H1 (cell line): ENCODE measurements around the gene PPP1R3F. TPM values are rescaled to one million over a fixed set of nuclear protein-coding genes. Genes with fewer than 3 reads are reported as not detected.

ENCODE experiments used
- CTCF ChIA-PET: fragments of 300-600 bp; sonication (Branson Sonifier 250); formaldehyde crosslinking; loops from one replicate; lab custom pipeline; 2021; ENCODE audit not compliant: partially characterized antibody; lab: Charles Lee
- POLR2A ChIA-PET: fragments of 300-600 bp; sonication (Branson Sonifier 250); formaldehyde crosslinking; loops from one replicate; lab custom pipeline; 2021; ENCODE audit warnings: inconsistent platforms; ENCODE audit not compliant: partially characterized antibody; lab: Charles Lee
- DNase-seq, 2 experiments: peaks; one replicate each; pipeline versions ENCODE4 v3.0.0 to v3.0.0-alpha.2; 2010 to 2022; ENCODE audit warnings: low spot score in 2 of 2, low read depth in 1 of 2, mixed read lengths in 1 of 2
- FAIRE-seq: peaks from 2 replicates; lab custom pipeline; 2011; peaks lifted over from hg19 to GRCh38; lab: Jason Lieb, UNC
- H2AFZ ChIP-seq: 2 replicates; pipeline ENCODE4 v1.8.1; 2012; ENCODE audit warnings: low read length, inconsistent platforms
- H2AK5ac ChIP-seq: 2 replicates; pipeline ENCODE4 v1.6.1; 2013; ENCODE audit warnings: low read depth, low read length
- H2BK120ac ChIP-seq: replicated peaks from 2 replicates; pipeline ENCODE3; 2013; ENCODE audit warnings: low read depth, low read length, inconsistent platforms
- H2BK12ac ChIP-seq: 2 replicates; pipeline ENCODE4 v1.6.1; 2013; ENCODE audit warnings: low read depth, low read length
- H2BK15ac ChIP-seq: 2 replicates; pipeline ENCODE4 v1.6.1; 2013; ENCODE audit warnings: low read length
- H2BK20ac ChIP-seq: 2 replicates; pipeline ENCODE4 v1.6.1; 2013; ENCODE audit warnings: low read length
- H2BK5ac ChIP-seq: 2 replicates; pipeline ENCODE4 v1.6.1; 2013; ENCODE audit warnings: low read depth, low read length
- H3K14ac ChIP-seq: 2 replicates; pipeline ENCODE4 v1.6.1; 2013; ENCODE audit warnings: inconsistent platforms; ENCODE audit not compliant: insufficient read length
- H3K18ac ChIP-seq: 2 replicates; pipeline ENCODE4 v1.6.1; 2013; ENCODE audit warnings: low read length; ENCODE audit errors: extremely low read depth
- H3K23ac ChIP-seq: 2 replicates; pipeline ENCODE4 v1.6.1; 2013; ENCODE audit warnings: inconsistent platforms; ENCODE audit not compliant: insufficient read length
- H3K23me2 ChIP-seq: 2 replicates; pipeline ENCODE4 v1.6.1; 2013; ENCODE audit warnings: low read depth, low read length
- H3K27ac ChIP-seq: 2 replicates; pipeline ENCODE4 v1.6.1; 2011; ENCODE audit warnings: low read depth, low read length, inconsistent platforms
- H3K27me3 ChIP-seq, 4 experiments: replicated peaks in 1 of 4; 1 replicate in 1 of 4; 2 replicates in 3 of 4; pipeline versions ENCODE4 v1.6.1 to v1.8.1; 2011 to 2013; ENCODE audit warnings: low read length in 3 of 4, mild to moderate bottlenecking in 3 of 4, inconsistent platforms in 2 of 4, mixed read lengths in 2 of 4, moderate library complexity in 1 of 4; ENCODE audit not compliant: control insufficient read depth in 3 of 4, insufficient read depth in 3 of 4; ENCODE audit errors: extremely low read depth in 1 of 4
- H3K36me3 ChIP-seq, 4 experiments: 2 replicates each; pipeline versions ENCODE4 v1.6.1 to v1.8.1; 2011 to 2013; ENCODE audit warnings: mild to moderate bottlenecking in 4 of 4, low read length in 3 of 4, moderate library complexity in 2 of 4, control low read depth in 1 of 4, inconsistent platforms in 1 of 4; ENCODE audit not compliant: insufficient read depth in 4 of 4, control insufficient read depth in 2 of 4
- H3K4ac ChIP-seq: replicated peaks from 2 replicates; pipeline ENCODE3; 2013; ENCODE audit warnings: low read length, low read depth, mixed read lengths, inconsistent platforms; ENCODE audit not compliant: insufficient read length
- H3K4me1 ChIP-seq, 4 experiments: replicated peaks in 1 of 4; 1 replicate in 1 of 4; 2 replicates in 3 of 4; pipeline versions ENCODE4 v1.6.1 to v1.8.1; 2011 to 2013; ENCODE audit warnings: low read length in 3 of 4, inconsistent platforms in 2 of 4, mixed read lengths in 1 of 4; ENCODE audit not compliant: insufficient read depth in 4 of 4, control insufficient read depth in 3 of 4
- H3K4me2 ChIP-seq, 2 experiments: 2 replicates each; pipeline versions ENCODE4 v1.6.1 to v1.8.1; 2011 to 2013; ENCODE audit warnings: low read depth in 2 of 2, low read length in 2 of 2, control low read depth in 1 of 2, inconsistent platforms in 1 of 2, mild to moderate bottlenecking in 1 of 2; ENCODE audit not compliant: insufficient read depth in 1 of 2
- H3K4me3 ChIP-seq, 4 experiments: fragments of 200-600, 300-600 bp in 1 of 4; sonication (generic), shearing (Covaris generic), sonication (Bioruptor Twin) in 1 of 4; 2 replicates each; pipeline versions ENCODE4 v1.5.1 to v1.8.1; 2011 to 2016; ENCODE audit warnings: low read length in 4 of 4, low read depth in 3 of 4, control low read depth in 2 of 4, inconsistent platforms in 2 of 4, mild to moderate bottlenecking in 2 of 4, mixed read lengths in 1 of 4, moderate library complexity in 1 of 4; ENCODE audit not compliant: insufficient read depth in 2 of 4; ENCODE audit errors: extremely low read depth in 1 of 4
- H3K56ac ChIP-seq: replicated peaks from 2 replicates; pipeline ENCODE3; 2013; ENCODE audit warnings: low read depth, mild to moderate bottlenecking, mixed read lengths, low read length, inconsistent platforms; ENCODE audit not compliant: insufficient read length
- H3K79me1 ChIP-seq: 2 replicates; pipeline ENCODE4 v1.6.1; 2013; ENCODE audit warnings: low read depth, low read length, control low read depth
- H3K79me2 ChIP-seq, 2 experiments: 2 replicates each; pipeline versions ENCODE4 v1.6.1 to v1.8.1; 2012 to 2013; ENCODE audit warnings: low read length in 2 of 2, mild to moderate bottlenecking in 2 of 2, inconsistent platforms in 1 of 2; ENCODE audit not compliant: insufficient read depth in 2 of 2, control insufficient read depth in 1 of 2
- H3K9ac ChIP-seq, 4 experiments: replicated peaks in 1 of 4; 1 replicate in 1 of 4; 2 replicates in 3 of 4; pipeline versions ENCODE4 v1.6.1 to v1.8.1; 2011 to 2013; ENCODE audit warnings: low read depth in 3 of 4, low read length in 3 of 4, control low read depth in 2 of 4, mild to moderate bottlenecking in 2 of 4, moderate library complexity in 2 of 4, inconsistent platforms in 1 of 4; ENCODE audit errors: extremely low read depth in 1 of 4
- H3K9me3 ChIP-seq, 2 experiments: 2 replicates each; pipeline versions ENCODE4 v1.6.1 to v1.8.1; 2012 to 2013; ENCODE audit warnings: mild to moderate bottlenecking in 2 of 2, moderate library complexity in 2 of 2, control low read depth in 1 of 2, inconsistent platforms in 1 of 2, low read depth in 1 of 2, low read length in 1 of 2, mixed read lengths in 1 of 2; ENCODE audit not compliant: insufficient read depth in 2 of 2
- H4K20me1 ChIP-seq, 2 experiments: replicated peaks in 1 of 2; 2 replicates each; pipeline versions ENCODE3 to v1.8.1; 2011 to 2013; ENCODE audit warnings: inconsistent platforms in 2 of 2, low read length in 2 of 2, mild to moderate bottlenecking in 1 of 2; ENCODE audit not compliant: insufficient read depth in 2 of 2, control insufficient read depth in 1 of 2
- H4K5ac ChIP-seq: 2 replicates; pipeline ENCODE4 v1.6.1; 2013; ENCODE audit warnings: low read length, low read depth, mixed read lengths, inconsistent platforms; ENCODE audit not compliant: insufficient read length
- H4K8ac ChIP-seq: 2 replicates; pipeline ENCODE4 v1.8.0; 2013; ENCODE audit warnings: mild to moderate bottlenecking, moderate library complexity, low read length, inconsistent platforms; ENCODE audit not compliant: insufficient read depth; ENCODE audit errors: extremely low read depth
- H4K91ac ChIP-seq: replicated peaks from 2 replicates; pipeline ENCODE3; 2013; ENCODE audit warnings: low read length, mixed read lengths, inconsistent platforms; ENCODE audit not compliant: insufficient read length
- CBX5 ChIP-seq: fragments of 300-800, 300-1000 bp; sonication (generic); IDR thresholded peaks from 2 replicates; pipeline ENCODE4 v1.7.1; 2016; ENCODE audit warnings: antibody characterized with exemption, low read length, low read depth
- EZH2 ChIP-seq: fragments of 200-600 bp; sonication (generic); IDR thresholded peaks from 2 replicates; pipeline ENCODE4 v1.7.1; 2012; ENCODE audit warnings: low read depth, mild to moderate bottlenecking, moderate library complexity, low read length, inconsistent platforms; ENCODE audit not compliant: severe bottlenecking
- FOSL1 ChIP-seq: IDR thresholded peaks from 2 replicates; pipeline ENCODE4 v1.6.1; 2011; ENCODE audit warnings: mild to moderate bottlenecking, low read depth, low read length, moderate library complexity; ENCODE audit not compliant: insufficient read depth
- GABPA ChIP-seq: IDR thresholded peaks from 2 replicates; pipeline ENCODE4 v1.6.1; 2011; ENCODE audit warnings: mild to moderate bottlenecking, low read length, moderate library complexity, borderline replicate concordance; ENCODE audit not compliant: insufficient read depth
- JUN ChIP-seq: IDR thresholded peaks from 2 replicates; pipeline ENCODE4 v1.6.1; 2011; ENCODE audit warnings: low read depth, mild to moderate bottlenecking, improper control_type of control experiment, low read length
- POLR2AphosphoS5 ChIP-seq: IDR thresholded peaks from 2 replicates; pipeline ENCODE4 v1.6.1; 2011; ENCODE audit warnings: low read depth, low read length
- POU5F1 ChIP-seq: IDR thresholded peaks from 2 replicates; pipeline ENCODE4 v1.6.1; 2011; ENCODE audit warnings: low read depth, mild to moderate bottlenecking, low read length, moderate library complexity
- SAP30 ChIP-seq: fragments of 300-600 bp; sonication (generic); IDR thresholded peaks from 2 replicates; pipeline ENCODE4 v1.7.1; 2012; ENCODE audit warnings: low read length, moderate library complexity, mild to moderate bottlenecking, inconsistent platforms; ENCODE audit not compliant: insufficient read depth, insufficient replicate concordance
- WGBS, 2 experiments: shearing (Covaris generic) in 1 of 2; methylation state at CpG; one replicate each; pipeline versions ENCODE4 v1.1.6 to v1.1.7; 2013 to 2015; ENCODE audit warnings: low lambda C conversion rate in 2 of 2, mixed read lengths in 2 of 2, inconsistent platforms in 1 of 2, low coverage in 1 of 2, missing lambda C conversion rate in 1 of 2; ENCODE audit not compliant: insufficient replicate concordance in 2 of 2, insufficient coverage in 1 of 2, insufficient read length in 1 of 2; ENCODE audit errors: extremely low coverage in 1 of 2, missing lambda C conversion rate in 1 of 2; 5-methylcytosine and 5-hydroxymethylcytosine counted together
- polyA plus RNA-seq, 7 experiments: library from polyadenylated mRNA; depleted of rRNA in 3 of 7; stranded (reverse) in 5 of 7; unstranded in 2 of 7; fragments of >200 nt in 5 of 7; fragments of 200-250 nt in 2 of 7; gene quantifications; 1 replicate in 5 of 7; 2 replicates in 1 of 7; 4 replicates in 1 of 7; pipeline versions ENCODE4 v1.2.1 to v1.2.3, GENCODE V29; 2011 to 2013; ENCODE audit warnings: missing spikeins in 2 of 7, mixed read lengths in 2 of 7
- total RNA-seq: library from RNA; stranded (reverse); fragmentation: NEBNext Ultra II Directional; extraction: Animal tissue kit (Norgen Biotek cat#: 25700); gene quantifications from 2 replicates; pipeline ENCODE4 v1.2.1, GENCODE V29; 2021
- TF ChIP-seq, protein P1 (sequence below): IDR thresholded peaks from 2 replicates; pipeline ENCODE4 v1.6.1; 2012; ENCODE audit warnings: inconsistent platforms

The PPP1R3F gene
- total and polyA plus RNA-seq, 2 of the 8 experiments (the other 6 are each of a cell fraction or from before 2014, with no cell fraction given) = 5.1 to 6.8 TPM

DNA sequence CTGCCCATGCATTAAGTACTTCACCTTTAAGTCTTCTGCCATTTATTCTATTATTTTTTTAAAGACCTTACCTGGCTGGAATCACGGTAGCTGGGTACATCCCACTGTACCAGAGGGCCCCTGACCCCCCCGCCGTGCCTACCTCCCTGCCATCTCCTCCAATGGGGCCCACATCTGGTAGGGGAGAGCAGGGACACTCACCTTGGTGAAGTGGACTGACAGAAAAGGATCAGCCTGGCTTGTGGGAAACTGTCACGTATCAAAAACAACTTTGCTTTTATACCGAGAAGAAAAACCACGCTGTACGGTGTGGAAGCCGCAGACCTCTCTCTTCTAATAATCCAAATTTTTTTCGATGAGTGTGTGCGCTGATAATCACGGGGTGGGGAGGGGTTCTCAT is 5.1 kb upstream of the PPP1R3F start, which contains the start of gene FOXP3:
TSS of gene FOXP3 (minus strand) at position 251 of the 400 bp plus-strand sequence. CDS start 6,205 bp downstream, outside the sequence.
- Histone ChIP-seq H2AK5ac (no peak within 1 kb of the TSS), H4K8ac (no peak within 1 kb of the TSS), H2AFZ (no peak within 1 kb of the TSS), H2BK120ac (no peak within 1 kb of the TSS), H3K4ac (no peak within 1 kb of the TSS), H4K91ac (no peak within 1 kb of the TSS), H4K20me1 (no peaks in the 10 kb centered on the region), H3K9me3 (no peaks in the 10 kb centered on the region), H3K23me2 (no peaks in the 10 kb centered on the region; the same call in 1 of the 2 replicates), H3K79me2 (no peaks in the 10 kb centered on the region), H3K14ac (no peak within 1 kb of the TSS), H3K9ac (no peak within 1 kb of the TSS), H3K4me2 (no peak within 1 kb of the TSS), H3K27ac (no peak within 1 kb of the TSS), H3K27me3 (no peaks in the 10 kb centered on the region), H3K79me1 (no peaks in the 10 kb centered on the region), H3K4me1 (peaks cover 0 to 5% (median under 1%) of the 10 kb centered on the region in 4 experiments; a peak in 2 of 7 replicates), H3K36me3 (no peaks in the 10 kb centered on the region), H3K4me3 (no peak within 1 kb of the TSS), H4K5ac (no peak within 1 kb of the TSS)
- DNase-seq = no peak
- CTCF ChIA-PET = interaction anchor here (0.8 kb wide), 1 partner anchor 75 kb away, joined by 3 read pairs; no protein-coding TSS in a partner anchor
- POLR2A ChIA-PET = interaction anchor here (0.9 to 1.5 kb wide), 3 partner anchors 9 to 28 kb away, joined by 3 to 6 read pairs (median 4); no protein-coding TSS in a partner anchor
- no peak for FAIRE-seq
- 92% methylated on average over 5 of the region's 11 CpGs; no CpG with 5 or more reads in 1 of the 2 experiments for WGBS, 2 experiments
- no peak for TF ChIP-seq SAP30
- no peak for TF ChIP-seq POLR2AphosphoS5
- no peak for TF ChIP-seq JUN
- TF ChIP-seq EZH2 = no peak
- TF ChIP-seq CBX5 = no peak
- no peak for TF ChIP-seq FOSL1
- TF ChIP-seq, protein P1, sequence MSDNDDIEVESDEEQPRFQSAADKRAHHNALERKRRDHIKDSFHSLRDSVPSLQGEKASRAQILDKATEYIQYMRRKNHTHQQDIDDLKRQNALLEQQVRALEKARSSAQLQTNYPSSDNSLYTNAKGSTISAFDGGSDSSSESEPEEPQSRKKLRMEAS = no peak
- no peak for TF ChIP-seq GABPA
- TF ChIP-seq POU5F1 = no peak
- TF ChIP-seq, all 59 proteins: peak for 0
- Histone ChIP-seq H2BK20ac (no peak within 1 kb of the TSS), H2BK12ac (no peak within 1 kb of the TSS), H3K56ac (no peak within 1 kb of the TSS), H3K18ac (no peak within 1 kb of the TSS), H2BK5ac (no peak within 1 kb of the TSS), H2BK15ac (no peak within 1 kb of the TSS), H3K23ac (no peak within 1 kb of the TSS)
